Neural cell (in vitro differentiated cells): ENCODE data around the gene AMBP. TPM values are rescaled to one million over a fixed set of nuclear protein-coding genes. Genes with fewer than 3 reads are reported as not detected.

ENCODE experiments used
- H2AFZ ChIP-seq: fragments of 200-600, 300-800 bp; sonication (generic), shearing (Covaris generic); 2 replicates; pipeline ENCODE4 v1.6.0; 2014; ENCODE audit warnings: low read depth, mild to moderate bottlenecking, antibody characterized with exemption, low read length, moderate library complexity
- H3F3A ChIP-seq: fragments of 200-600 bp; shearing (Covaris generic); 2 replicates; pipeline ENCODE4 v1.6.1; 2016; ENCODE audit warnings: mild to moderate bottlenecking, moderate library complexity, mixed read lengths, antibody characterized with exemption, low read length; ENCODE audit not compliant: insufficient read depth, poor library complexity, severe bottlenecking
- H3K27ac ChIP-seq: fragments of 200-600, 300-800 bp; sonication (generic), shearing (Covaris generic); 2 replicates; pipeline ENCODE4 v1.5.1; 2014; ENCODE audit warnings: mild to moderate bottlenecking, low read length, moderate library complexity
- H3K27me3 ChIP-seq: fragments of 300-800, 200-600 bp; sonication (generic), shearing (Covaris generic); 2 replicates; pipeline ENCODE4 v1.6.0; 2014; ENCODE audit warnings: mild to moderate bottlenecking, low read depth, low read length, moderate library complexity; ENCODE audit not compliant: insufficient read depth
- H3K36me3 ChIP-seq: fragments of 300-800, 200-600 bp; sonication (generic), shearing (Covaris generic); 2 replicates; pipeline ENCODE4 v1.5.1; 2014; ENCODE audit warnings: mild to moderate bottlenecking, antibody characterized with exemption, low read length, moderate library complexity; ENCODE audit not compliant: insufficient read depth
- H3K4me2 ChIP-seq: fragments of 300-800, 200-600 bp; sonication (generic), shearing (Covaris generic); 2 replicates; pipeline ENCODE4 v1.6.0; 2014; ENCODE audit warnings: mild to moderate bottlenecking, low read length
- H3K4me3 ChIP-seq: fragments of 300-800, 200-600 bp; sonication (generic), shearing (Covaris generic); 2 replicates; pipeline ENCODE4 v1.5.1; 2014; ENCODE audit warnings: mild to moderate bottlenecking, low read length, moderate library complexity
- H3K79me2 ChIP-seq: fragments of 200-600 bp; shearing (Covaris generic); replicated peaks from 2 replicates; pipeline ENCODE4 v1.6.0; 2014; ENCODE audit warnings: mild to moderate bottlenecking, low read length, moderate library complexity; ENCODE audit not compliant: insufficient read depth
- H3K9ac ChIP-seq: fragments of 300-800, 200-600 bp; sonication (generic), shearing (Covaris generic); 2 replicates; pipeline ENCODE4 v1.6.1; 2016; ENCODE audit warnings: mild to moderate bottlenecking, low read length, mixed read lengths
- H3K9me2 ChIP-seq: fragments of 200-600 bp; shearing (Covaris generic); 2 replicates; pipeline ENCODE4 v1.6.1; 2016; ENCODE audit warnings: mild to moderate bottlenecking, low read length, mixed read lengths; ENCODE audit not compliant: insufficient read depth
- H3K9me3 ChIP-seq: fragments of 200-600, 300-800 bp; sonication (generic), shearing (Covaris generic); 2 replicates; pipeline ENCODE4 v1.6.1; 2016; ENCODE audit warnings: mild to moderate bottlenecking, mixed run types, low read length, moderate library complexity, mixed read lengths
- H4K20me1 ChIP-seq: fragments of 200-600 bp; shearing (Covaris generic); 2 replicates; pipeline ENCODE4 v1.6.1; 2016; ENCODE audit warnings: mild to moderate bottlenecking, mixed run types; ENCODE audit not compliant: insufficient read depth
- CTCF ChIP-seq: fragments of 450-650 bp; IDR thresholded peaks from 2 replicates; pipeline ENCODE4 v1.5.1; 2014; ENCODE audit warnings: antibody characterized with exemption, mild to moderate bottlenecking, moderate library complexity; ENCODE audit not compliant: poor library complexity, severe bottlenecking
- EP300 ChIP-seq: fragments of 450-650 bp; conservative IDR thresholded peaks from 2 replicates; pipeline ENCODE4 v1.6.1; 2014; ENCODE audit warnings: antibody characterized with exemption, mild to moderate bottlenecking, moderate library complexity; ENCODE audit not compliant: poor library complexity, severe bottlenecking
- EZH2 ChIP-seq: fragments of 200-600, 300-800 bp; shearing (Covaris generic), sonication (generic); IDR thresholded peaks from 2 replicates; pipeline ENCODE4 v1.6.1; 2014; ENCODE audit warnings: antibody characterized with exemption, low read length, borderline replicate concordance, mild to moderate bottlenecking; ENCODE audit not compliant: insufficient read depth, poor library complexity, severe bottlenecking
- MXI1 ChIP-seq: fragments of 450-650 bp; conservative IDR thresholded peaks from 2 replicates; pipeline ENCODE4 v1.6.1; 2014; ENCODE audit warnings: antibody characterized with exemption, mild to moderate bottlenecking; ENCODE audit not compliant: poor library complexity, severe bottlenecking
- POLR2AphosphoS5 ChIP-seq: IDR thresholded peaks from 2 replicates; pipeline ENCODE4 v1.6.1; 2012
- RAD21 ChIP-seq: fragments of 450-650 bp; conservative IDR thresholded peaks from 2 replicates; pipeline ENCODE4 v1.6.1; 2014; ENCODE audit warnings: antibody characterized with exemption, mild to moderate bottlenecking, moderate library complexity
- SMC3 ChIP-seq: fragments of 450-650 bp; conservative IDR thresholded peaks from 2 replicates; pipeline ENCODE4 v1.6.1; 2014; ENCODE audit warnings: antibody characterized with exemption, mild to moderate bottlenecking, moderate library complexity; ENCODE audit not compliant: poor library complexity
- TAF1 ChIP-seq: IDR thresholded peaks from 2 replicates; pipeline ENCODE4 v1.6.1; 2012; ENCODE audit warnings: low read depth
- polyA minus RNA-seq: library from RNA; depleted of rRNA, polyadenylated mRNA; stranded (reverse); fragments of >200 nt; gene quantifications from 2 replicates; pipeline ENCODE4 v1.2.3, GENCODE V29; 2014
- polyA plus RNA-seq: library from polyadenylated mRNA; depleted of rRNA; stranded (reverse); fragments of >200 nt; gene quantifications from 2 replicates; pipeline ENCODE4 v1.2.3, GENCODE V29; 2014
- TF ChIP-seq, protein P1 (sequence below): IDR thresholded peaks from 2 replicates; pipeline ENCODE4 v1.6.1; 2012; ENCODE audit warnings: borderline replicate concordance

The AMBP gene
- polyA plus RNA-seq, result not detected in 2 replicates
- not detected in 2 replicates for polyA minus RNA-seq

DNA sequence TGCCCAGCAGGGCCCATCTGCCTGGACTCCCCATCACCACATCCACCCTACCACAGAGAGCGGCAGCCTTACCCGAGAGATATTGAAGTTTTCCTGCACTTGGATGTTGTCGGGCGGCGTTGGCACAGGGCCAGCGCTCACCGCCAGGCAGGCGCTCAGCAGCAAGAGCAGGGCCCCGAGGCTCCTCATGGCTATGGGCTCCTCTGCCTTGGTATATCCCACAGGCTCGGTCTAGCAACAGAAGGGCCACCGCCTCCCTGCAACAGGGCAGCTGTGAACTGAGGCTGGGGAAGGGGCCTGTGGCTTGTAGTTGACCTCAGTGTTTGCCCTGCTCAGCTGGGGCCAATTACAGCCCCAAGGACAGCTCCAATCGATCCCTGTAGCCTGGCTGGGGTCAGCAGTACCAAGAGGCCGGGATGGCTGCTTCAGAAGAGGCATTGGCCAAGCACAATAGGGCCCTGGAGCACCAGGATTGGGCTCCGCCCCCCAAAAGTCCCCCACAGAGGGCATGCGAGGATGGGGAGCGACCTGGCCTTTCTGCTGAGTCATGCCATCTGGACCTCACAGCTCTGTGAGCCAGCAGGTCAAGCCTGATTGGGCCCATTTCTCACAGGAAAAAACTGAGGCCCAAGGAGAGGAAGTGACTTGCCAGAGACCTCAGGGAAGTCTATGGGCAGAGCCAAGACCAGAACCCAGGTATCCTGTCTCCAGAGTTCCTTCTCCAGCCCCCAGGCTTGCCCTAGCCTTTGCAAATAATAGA, at the start of gene AMBP:
AMBP (minus strand) TSS at position 280 of the 760 bp plus-strand sequence; CDS start at position 189, 91 bp downstream.
- Histone ChIP-seq H3F3A (no peaks in the 10 kb centered on the region), H3K9me3 (no peaks in the 10 kb centered on the region), H3K9ac (no peak within 1 kb of the TSS), H3K27ac (no peak within 1 kb of the TSS), H3K4me2 (no peak within 1 kb of the TSS), H3K9me2 (no peaks in the 10 kb centered on the region), H3K36me3 (no peaks in the 10 kb centered on the region), H2AFZ (no peak within 1 kb of the TSS), H3K4me3 (no peak within 1 kb of the TSS), H3K79me2 (no peaks in the 10 kb centered on the region), H3K27me3 (no peaks in the 10 kb centered on the region), H4K20me1 (no peaks in the 10 kb centered on the region)
- no peak for TF ChIP-seq MXI1
- TF ChIP-seq SMC3, result no peak
- no peak for TF ChIP-seq EP300
- TF ChIP-seq CTCF, result no peak
- no peak for TF ChIP-seq EZH2
- TF ChIP-seq, protein P1, sequence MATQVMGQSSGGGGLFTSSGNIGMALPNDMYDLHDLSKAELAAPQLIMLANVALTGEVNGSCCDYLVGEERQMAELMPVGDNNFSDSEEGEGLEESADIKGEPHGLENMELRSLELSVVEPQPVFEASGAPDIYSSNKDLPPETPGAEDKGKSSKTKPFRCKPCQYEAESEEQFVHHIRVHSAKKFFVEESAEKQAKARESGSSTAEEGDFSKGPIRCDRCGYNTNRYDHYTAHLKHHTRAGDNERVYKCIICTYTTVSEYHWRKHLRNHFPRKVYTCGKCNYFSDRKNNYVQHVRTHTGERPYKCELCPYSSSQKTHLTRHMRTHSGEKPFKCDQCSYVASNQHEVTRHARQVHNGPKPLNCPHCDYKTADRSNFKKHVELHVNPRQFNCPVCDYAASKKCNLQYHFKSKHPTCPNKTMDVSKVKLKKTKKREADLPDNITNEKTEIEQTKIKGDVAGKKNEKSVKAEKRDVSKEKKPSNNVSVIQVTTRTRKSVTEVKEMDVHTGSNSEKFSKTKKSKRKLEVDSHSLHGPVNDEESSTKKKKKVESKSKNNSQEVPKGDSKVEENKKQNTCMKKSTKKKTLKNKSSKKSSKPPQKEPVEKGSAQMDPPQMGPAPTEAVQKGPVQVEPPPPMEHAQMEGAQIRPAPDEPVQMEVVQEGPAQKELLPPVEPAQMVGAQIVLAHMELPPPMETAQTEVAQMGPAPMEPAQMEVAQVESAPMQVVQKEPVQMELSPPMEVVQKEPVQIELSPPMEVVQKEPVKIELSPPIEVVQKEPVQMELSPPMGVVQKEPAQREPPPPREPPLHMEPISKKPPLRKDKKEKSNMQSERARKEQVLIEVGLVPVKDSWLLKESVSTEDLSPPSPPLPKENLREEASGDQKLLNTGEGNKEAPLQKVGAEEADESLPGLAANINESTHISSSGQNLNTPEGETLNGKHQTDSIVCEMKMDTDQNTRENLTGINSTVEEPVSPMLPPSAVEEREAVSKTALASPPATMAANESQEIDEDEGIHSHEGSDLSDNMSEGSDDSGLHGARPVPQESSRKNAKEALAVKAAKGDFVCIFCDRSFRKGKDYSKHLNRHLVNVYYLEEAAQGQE, result no peak
- TF ChIP-seq POLR2AphosphoS5, result no peak
- no peak for TF ChIP-seq TAF1
- no peak for TF ChIP-seq RAD21

GRCh38 chr9:114126247-114127060, 48.4 kb upstream of the AMBP start:
- Histone ChIP-seq H3K9me2 (no peaks in the 10 kb centered on the region), H3K36me3 (no peaks in the 10 kb centered on the region), H3K9ac (no peak overlapping the region), H3K4me2 (no peak overlapping the region), H3K27ac (no peak overlapping the region), H3K79me2 (no peaks in the 10 kb centered on the region), H3K4me3 (no peak overlapping the region), H3K27me3 (no peaks in the 10 kb centered on the region), H2AFZ (no peak overlapping the region), H3K9me3 (no peaks in the 10 kb centered on the region), H3F3A (no peaks in the 10 kb centered on the region), H4K20me1 (no peaks in the 10 kb centered on the region)
- TF ChIP-seq EZH2 (no peak), MXI1 (no peak), EP300 (no peak), POLR2AphosphoS5 (no peak), CTCF (no peak), RAD21 (no peak), SMC3 (no peak), TAF1 (no peak)
- TF ChIP-seq, protein P1, result no peak
